ENCODE measurements around the gene CSTPP1. TPM values are rescaled to one million over a fixed set of nuclear protein-coding genes. Genes with fewer than 3 reads are reported as not detected.

CSTPP1 gene
- total and polyA plus RNA-seq, 2 donors (not counting 1 experiment from before 2014, with no cell fraction given): 11.5 to 29.0 TPM

DNA sequence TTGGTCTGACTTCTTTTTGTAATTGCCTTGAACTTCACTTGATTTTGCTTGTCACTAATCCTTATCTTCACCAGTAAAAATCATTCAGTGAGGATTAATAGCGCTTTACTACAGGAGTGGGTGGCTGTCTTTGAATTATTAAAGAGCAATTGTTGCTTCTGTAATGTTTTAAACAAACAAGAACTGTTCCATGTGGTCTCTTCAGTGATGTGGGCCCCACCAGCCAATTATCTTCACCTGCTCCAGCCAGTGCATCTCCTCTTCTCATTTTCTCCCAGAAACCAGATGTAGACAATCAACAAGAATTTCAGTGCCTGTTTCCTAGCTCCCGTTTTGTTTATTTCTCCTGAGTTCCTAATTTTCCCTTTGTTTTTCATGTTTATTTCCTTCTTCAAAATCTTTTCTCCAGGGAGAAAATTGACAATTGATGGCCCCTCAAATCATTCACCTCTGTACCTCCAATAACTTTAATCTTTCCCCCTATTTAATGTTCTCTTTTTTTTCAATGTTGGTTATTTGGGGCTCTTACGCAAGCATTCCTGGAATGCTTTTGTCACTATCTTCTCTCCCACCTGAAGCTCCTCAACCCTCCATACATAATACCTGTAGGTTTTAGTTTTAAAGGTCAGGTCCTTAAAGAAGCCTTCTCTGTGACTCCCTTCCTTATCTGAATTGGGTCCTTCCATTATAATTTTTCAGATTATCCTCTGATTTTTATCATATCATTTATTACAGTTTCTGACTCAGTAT is 125.0 kb downstream of the CSTPP1 start:
- Mint-ChIP-seq H3K4me1 (no peaks in the 10 kb centered on the region), H3K27ac (no peak overlapping the region), H3K9me3 (ENCODE audit: insufficient read depth) (no peaks in the 10 kb centered on the region), H3K27me3 (no peaks in the 10 kb centered on the region), H3K4me3 (no peak overlapping the region)
- Histone ChIP-seq H3K79me2 (ENCODE audit: control insufficient read depth, insufficient read depth, low read length) (no peaks in the 10 kb centered on the region), H3K4me2 (replicated peaks; ENCODE audit: low read depth, low read length, poor library complexity, severe bottlenecking) (no peak overlapping the region), H4K20me1 (ENCODE audit: control insufficient read depth, insufficient read depth, low read length, poor library complexity, severe bottlenecking) (no peaks in the 10 kb centered on the region), H3K4me3 (ENCODE audit: control extremely low read depth in 1 of 5, extremely low read depth in 1 of 5, insufficient read depth in 1 of 5, low read depth in 2 of 5, low read length in 4 of 5) (no peak overlapping the region), H3K9me3 (ENCODE audit: control extremely low read depth in 1 of 3, control insufficient read depth in 2 of 3, insufficient read depth in 1 of 3, low read length in 2 of 3) (peaks cover 1 to 6% (median 5%) of the 10 kb centered on the region in 3 donors), H3K36me3 (replicated peaks in 1 of 2; ENCODE audit: control extremely low read depth in 1 of 2, control insufficient read depth in 1 of 2, extremely low read depth in 1 of 2, insufficient read depth in 2 of 2, low read length in 1 of 2) (peaks cover 0 to 5% of the 10 kb centered on the region in 2 experiments), H3K27ac (ENCODE audit: low read length in 2 of 2) (no peak overlapping the region), H3K27me3 (replicated peaks in 1 of 4; ENCODE audit: control extremely low read depth in 1 of 4, control insufficient read depth in 3 of 4, insufficient read depth in 4 of 4, low read length in 3 of 4) (no peaks in the 10 kb centered on the region), H3K4me1 (ENCODE audit: control insufficient read depth in 2 of 2, insufficient read depth in 2 of 2, low read length in 2 of 2) (no peaks in the 10 kb centered on the region), H2AFZ (ENCODE audit: insufficient read depth, low read depth, low read length, poor library complexity, severe bottlenecking) (no peak overlapping the region), H3K9ac (ENCODE audit: low read length) (no peak overlapping the region)
- ATAC-seq (ENCODE audit: low read depth) (no peak), DNase-seq (no peak)
- intact Hi-C loops (cut with micrococcal nuclease): no loop called here
- ChIA-PET CTCF (no interaction called here), POLR2A (no interaction called here)
- TF ChIP-seq EZH2 (IDR thresholded peaks at IDR 0.05; ENCODE audit: borderline replicate concordance, insufficient read depth, low read depth, low read length, poor library complexity, severe bottlenecking) (no peak), CTCF (IDR thresholded peaks at IDR 0.05) (no peak)
- WGBS (ENCODE audit: insufficient coverage): 100% methylated on average over 1 of the region's 3 CpGs

- ATAC-seq (ENCODE audit: low read depth) (no peak), DNase-seq (no peak)
- Histone ChIP-seq H3K36me3 (replicated peaks in 1 of 2; ENCODE audit: control extremely low read depth in 1 of 2, control insufficient read depth in 1 of 2, extremely low read depth in 1 of 2, insufficient read depth in 2 of 2, low read length in 1 of 2) (peaks cover 0 to 5% of the 10 kb centered on the region in 2 experiments), H4K20me1 (ENCODE audit: control insufficient read depth, insufficient read depth, low read length, poor library complexity, severe bottlenecking) (no peaks in the 10 kb centered on the region), H3K9me3 (ENCODE audit: control extremely low read depth in 1 of 3, control insufficient read depth in 2 of 3, insufficient read depth in 1 of 3, low read length in 2 of 3) (peaks cover 1 to 5% (median 2%) of the 10 kb centered on the region in 3 donors), H3K79me2 (ENCODE audit: control insufficient read depth, insufficient read depth, low read length) (no peaks in the 10 kb centered on the region), H3K4me1 (ENCODE audit: control insufficient read depth in 2 of 2, insufficient read depth in 2 of 2, low read length in 2 of 2) (no peaks in the 10 kb centered on the region), H3K4me2 (replicated peaks; ENCODE audit: low read depth, low read length, poor library complexity, severe bottlenecking) (no peak overlapping the region), H2AFZ (ENCODE audit: insufficient read depth, low read depth, low read length, poor library complexity, severe bottlenecking) (no peak overlapping the region), H3K4me3 (ENCODE audit: control extremely low read depth in 1 of 5, extremely low read depth in 1 of 5, insufficient read depth in 1 of 5, low read depth in 2 of 5, low read length in 4 of 5) (no peak overlapping the region), H3K27me3 (replicated peaks in 1 of 4; ENCODE audit: control extremely low read depth in 1 of 4, control insufficient read depth in 3 of 4, insufficient read depth in 4 of 4, low read length in 3 of 4) (no peaks in the 10 kb centered on the region), H3K9ac (ENCODE audit: low read length) (no peak overlapping the region), H3K27ac (ENCODE audit: low read length in 2 of 2) (no peak overlapping the region)
- intact Hi-C loops (cut with micrococcal nuclease): no loop called here
- no peaks in the 10 kb centered on the region for H3K9me3 Mint-ChIP-seq (ENCODE audit: insufficient read depth)
- no peaks in the 10 kb centered on the region for H3K4me1 Mint-ChIP-seq
- H3K4me3 Mint-ChIP-seq: no peak overlapping the region
- TF ChIP-seq EZH2 (IDR thresholded peaks at IDR 0.05; ENCODE audit: borderline replicate concordance, insufficient read depth, low read depth, low read length, poor library complexity, severe bottlenecking): no peak
- no peak for TF ChIP-seq CTCF (IDR thresholded peaks at IDR 0.05)
- H3K27me3 Mint-ChIP-seq: no peaks in the 10 kb centered on the region
- ChIA-PET POLR2A (no interaction called here), CTCF (interaction anchor here (0.6 kb wide), 1 partner anchor 165 kb away, joined by 4 read pairs; no protein-coding TSS in a partner anchor)
- H3K27ac Mint-ChIP-seq: no peak overlapping the region
- 100% methylated on average over 2 of the region's 2 CpGs for WGBS (ENCODE audit: insufficient coverage)
Measured at GRCh38 chr11:47062736-47063135, 126.2 kb downstream of the CSTPP1 start.
